Frontal cortex (tissue), 4 donors: ENCODE results near the gene CAPS. TPM values are rescaled to one million over a fixed set of nuclear protein-coding genes. Genes with fewer than 3 reads are reported as not detected.

Experiments used
- DNase-seq, 2 donors: peaks; one replicate each; pipeline ENCODE4 v3.0.0; 2012; ENCODE audit warnings: low spot score in 2 of 2
- FAIRE-seq: peaks from 2 replicates; lab custom pipeline; 2012; peaks lifted over from hg19 to GRCh38; lab: Jason Lieb, UNC
- total RNA-seq: library from RNA; depleted of rRNA; stranded (reverse); fragments of >200 nt; gene quantifications from one replicate; pipeline ENCODE4 v1.2.3, GENCODE V29; 2014
- donor health status: control.
- donor health status: control.
- donor health status: control.

CAPS gene
- total RNA-seq, 1 donor from 2014 or later, result 2.4 TPM

DNA sequence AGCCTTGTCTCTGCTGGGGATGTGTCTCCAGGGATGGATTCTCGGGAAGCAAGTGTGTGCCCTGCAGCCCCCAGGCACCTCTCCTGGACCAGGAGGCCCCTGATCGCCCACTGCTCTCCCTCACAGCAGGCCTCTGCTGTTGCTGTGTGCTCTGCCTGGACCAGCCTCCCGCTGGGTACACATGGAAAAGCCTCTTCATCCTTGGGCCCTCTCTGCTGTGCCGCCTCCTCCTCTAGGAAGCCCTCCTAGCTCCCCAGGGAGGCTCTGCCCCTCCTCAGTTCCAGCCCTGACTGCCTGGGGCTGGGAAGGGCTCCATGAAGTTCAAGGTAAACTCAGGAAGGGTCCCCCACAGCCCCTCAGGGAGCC lies 22.5 kb upstream of the CAPS start:
- no peak for FAIRE-seq
- no peak for DNase-seq

DNA sequence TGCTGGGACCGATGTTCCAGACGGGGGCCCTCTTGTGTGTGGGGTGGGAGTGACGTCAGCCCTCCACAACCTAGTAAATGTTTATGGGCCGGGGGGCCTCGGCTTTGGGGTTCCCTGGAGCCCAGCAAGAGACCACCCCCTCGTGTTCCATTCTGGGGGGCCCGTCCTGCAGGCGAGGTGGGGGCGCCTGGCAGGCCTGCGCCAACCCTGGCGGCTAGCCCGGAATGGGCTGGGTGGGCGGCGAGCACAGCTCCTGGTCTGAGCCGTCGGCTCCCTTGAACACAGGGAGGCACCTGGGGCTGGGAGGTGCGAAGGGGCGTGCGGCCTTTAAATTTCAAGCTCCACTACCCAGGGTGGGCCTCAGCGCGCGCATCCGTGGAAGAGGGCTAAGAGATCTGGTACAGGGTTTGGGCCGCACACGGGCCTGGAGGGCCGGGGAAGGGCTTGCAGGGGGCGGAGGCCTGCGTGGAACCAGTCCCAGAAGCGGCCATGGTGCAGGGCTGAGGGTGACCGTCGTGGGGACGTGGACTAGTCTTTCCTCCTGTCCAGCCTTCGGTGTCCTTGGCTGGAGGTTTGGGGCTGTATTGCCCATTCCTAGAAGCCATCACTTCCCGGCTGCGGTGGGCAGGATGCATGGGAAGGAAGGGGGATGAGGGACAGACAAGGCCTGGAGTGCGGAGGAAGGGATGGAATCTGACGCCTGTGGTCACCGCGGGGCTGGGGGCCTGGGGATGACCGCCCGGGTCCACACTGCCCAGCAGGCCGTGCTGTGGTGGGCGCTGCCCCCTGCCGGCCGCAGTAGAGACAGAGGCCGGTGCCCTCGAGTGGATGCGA lies 21.9 kb upstream of the CAPS start:
- no peak for FAIRE-seq
- peak; percentile 60 to 64 for DNase-seq

- no peak for DNase-seq
- no peak for FAIRE-seq
Measured at GRCh38 chr19:5892772-5893275, 21.2 kb upstream of the CAPS start.

DNA sequence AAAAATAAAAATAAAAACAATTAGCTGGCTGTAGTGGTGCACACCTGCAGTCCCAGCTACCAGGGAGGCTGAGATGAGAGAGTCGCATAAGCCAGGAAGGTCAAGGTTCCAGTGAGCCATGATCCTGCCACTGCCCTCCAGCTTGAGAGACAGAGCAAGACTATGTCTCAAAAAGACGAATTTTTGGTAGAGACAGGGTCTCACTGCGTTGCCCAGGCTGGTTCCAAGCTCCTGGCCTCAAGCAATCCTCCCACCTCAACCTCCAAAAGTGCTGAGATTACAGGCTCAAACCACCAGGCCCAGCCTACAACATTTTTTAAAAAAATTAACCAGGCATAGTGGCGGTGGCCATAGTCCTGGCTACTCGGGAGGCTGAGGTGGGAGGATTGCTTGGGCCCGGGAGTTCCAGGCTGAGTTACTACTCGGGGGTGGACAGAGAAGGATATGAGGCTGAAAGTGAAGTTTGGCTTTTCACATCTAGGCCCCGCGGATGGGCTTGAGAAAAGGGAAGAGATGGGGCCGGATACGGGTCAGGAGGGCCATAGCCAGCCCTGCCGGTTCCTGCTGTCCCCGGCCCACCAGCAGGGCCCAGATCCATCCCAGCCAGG lies 20.7 kb upstream of the CAPS start:
- no peak for DNase-seq
- FAIRE-seq, result no peak

GRCh38 chr19:5893907-5894703 lies 19.9 kb upstream of the CAPS start:
- DNase-seq, result no peak
- FAIRE-seq, result no peak

- FAIRE-seq (no peak), DNase-seq (no peak)
Measured at GRCh38 chr19:5894704-5895349, 19.2 kb upstream of the CAPS start.

GRCh38 chr19:5895409-5895808 lies 18.6 kb upstream of the CAPS start:
- DNase-seq (no peak), FAIRE-seq (no peak)

GRCh38 chr19:5895890-5896289 lies 18.2 kb upstream of the CAPS start:
- FAIRE-seq (no peak), DNase-seq (no peak)

GRCh38 chr19:5896365-5897076 lies 17.5 kb upstream of the CAPS start:
- no peak for FAIRE-seq

DNA sequence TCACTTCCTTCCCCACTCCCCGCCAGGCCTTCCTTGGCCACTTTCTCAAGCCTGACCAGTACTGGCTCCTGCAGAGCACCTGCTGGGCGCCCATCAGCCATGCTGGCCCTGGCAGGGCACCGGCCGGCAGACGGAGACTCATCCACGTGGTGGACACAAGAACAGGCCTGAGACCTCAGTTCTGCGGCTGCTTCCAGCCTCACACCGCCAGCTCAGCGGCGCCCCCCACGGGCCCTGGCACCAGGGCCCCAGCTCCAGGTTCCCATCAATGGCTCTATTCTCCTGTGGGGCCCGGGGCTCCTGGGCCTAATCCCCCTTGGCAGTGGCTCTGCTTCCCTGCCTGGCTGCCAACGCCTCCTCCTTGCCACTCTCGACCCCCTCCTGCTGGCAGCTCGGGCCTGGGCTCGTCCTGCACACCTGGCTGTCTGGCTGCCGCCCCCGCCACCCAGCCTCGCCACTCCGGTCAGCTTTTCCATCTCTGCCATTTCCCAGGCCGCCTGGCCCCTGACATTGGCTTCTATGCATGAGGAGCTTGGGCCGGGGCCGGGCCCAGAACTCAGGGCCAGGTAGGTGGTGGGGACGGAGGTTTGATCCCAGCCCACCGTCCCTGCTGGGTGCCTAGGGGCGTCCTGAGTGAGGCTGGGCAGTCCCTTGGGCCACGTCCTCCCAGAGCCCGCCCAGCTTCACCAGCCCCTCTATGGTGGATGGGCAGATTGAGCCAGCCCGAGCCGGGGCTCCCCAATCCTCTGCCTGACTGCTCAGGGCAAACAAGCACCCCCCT lies 16.7 kb upstream of the CAPS start:
- FAIRE-seq, result no peak
- no peak for DNase-seq

More at GRCh38 chr19:5896365-5897076, 17.5 kb upstream of the CAPS start:
- no peak for DNase-seq

- FAIRE-seq, result no peak
- DNase-seq, result no peak
Measured at GRCh38 chr19:5899728-5900526, 14.1 kb upstream of the CAPS start.

GRCh38 chr19:5900976-5901375 lies 13.1 kb upstream of the CAPS start:
- FAIRE-seq (no peak), DNase-seq (no peak)

DNA sequence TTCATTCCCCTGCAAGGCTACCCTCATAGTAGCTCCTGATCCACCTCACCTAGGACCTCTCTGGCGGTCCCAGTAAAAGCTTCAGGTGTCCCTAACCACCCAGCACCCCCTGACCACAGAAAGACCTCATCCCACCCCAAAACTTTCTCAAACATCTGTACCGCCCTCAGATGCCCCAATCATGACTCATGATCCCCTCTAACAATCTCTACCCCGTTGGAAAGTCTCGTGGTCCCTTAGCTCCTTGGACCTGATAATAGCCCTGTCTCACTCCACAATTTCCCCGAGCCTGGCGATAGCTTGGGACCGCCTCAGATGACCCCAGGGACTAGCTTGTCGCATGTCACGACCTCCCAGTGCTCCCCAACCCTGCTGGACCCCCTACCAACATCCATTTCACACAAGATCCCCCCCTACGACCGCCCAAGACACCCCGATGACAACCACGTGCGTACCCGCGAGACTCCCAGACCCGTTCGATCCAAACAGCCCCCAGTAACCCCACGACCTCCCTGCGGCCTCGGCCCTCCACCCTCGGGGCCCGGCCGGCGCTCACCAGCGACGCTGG lies 10.9 kb upstream of the CAPS start:
- FAIRE-seq (no peak), DNase-seq (no peak)

- DNase-seq (peak; percentile 92 to 94), FAIRE-seq (no peak)
Measured at GRCh38 chr19:5903624-5904351, 10.3 kb upstream of the CAPS start, which contains the start of gene NDUFA11. TSS of gene NDUFA11 (minus strand) at chr19:5903790. CDS start at chr19:5903708, 82 bp downstream.

DNA sequence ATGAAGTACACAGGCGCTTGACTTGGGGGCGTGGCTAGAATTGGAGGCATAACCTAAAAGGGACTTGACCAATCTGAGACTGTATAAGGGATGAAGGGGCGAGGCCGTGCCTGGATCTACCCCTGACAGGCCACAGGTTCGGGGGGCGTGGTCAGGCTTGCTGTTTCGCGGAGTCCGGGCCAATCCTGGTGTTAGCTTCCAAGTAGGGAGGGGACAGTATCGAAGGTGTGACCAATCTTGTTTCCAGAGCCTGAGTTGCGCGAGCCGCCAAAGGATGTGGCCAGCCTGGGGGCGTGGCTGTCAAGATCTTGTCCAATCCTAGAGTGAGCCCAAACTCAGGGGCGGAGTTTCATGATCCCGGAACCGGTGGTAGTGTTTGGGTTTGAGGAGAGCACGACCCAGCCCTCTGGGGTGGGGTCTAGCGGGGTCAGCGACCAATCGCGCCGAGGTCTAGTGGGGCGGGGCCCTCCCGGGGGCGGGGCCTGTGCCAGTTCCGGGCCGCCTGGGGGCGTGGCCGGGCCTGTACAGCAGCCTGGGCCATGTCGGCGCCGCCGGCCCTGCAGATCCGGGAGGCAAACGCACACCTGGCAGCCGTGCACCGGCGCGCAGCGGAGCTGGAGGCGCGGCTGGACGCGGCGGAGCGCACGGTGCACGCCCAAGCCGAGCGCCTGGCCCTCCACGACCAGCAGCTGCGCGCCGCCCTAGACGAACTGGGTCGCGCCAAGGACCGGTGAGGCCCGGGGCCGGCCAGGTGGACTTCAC lies 9.5 kb upstream of the CAPS start, which contains the start of gene VMAC:
Gene VMAC, plus strand, starts transcription at position 521 of the 762 bp plus-strand sequence. Its CDS starts 19 bp downstream, at position 540.
- DNase-seq (peak; percentile 96), FAIRE-seq (peak; percentile 97)
